ENCODE results near the gene FHIT.

FHIT gene

GRCh38 chr3:59878038-59878427 lies 1373.2 kb downstream of the FHIT start:
- DNase-seq = no peak

- DNase-seq = no peak
Measured at GRCh38 chr3:59877263-59878037, 1373.8 kb downstream of the FHIT start.

- DNase-seq = no peak
Measured at GRCh38 chr3:59876533-59877062, 1374.7 kb downstream of the FHIT start.

- no peak for DNase-seq
Measured at GRCh38 chr3:59873576-59874230, 1377.5 kb downstream of the FHIT start.

GRCh38 chr3:59872128-59872527 lies 1379.1 kb downstream of the FHIT start:
- no peak for DNase-seq

GRCh38 chr3:59867185-59868002 lies 1383.9 kb downstream of the FHIT start:
- DNase-seq = no peak

GRCh38 chr3:59866076-59866475 lies 1385.2 kb downstream of the FHIT start:
- DNase-seq = no peak

GRCh38 chr3:59865351-59865750 lies 1385.9 kb downstream of the FHIT start:
- DNase-seq = no peak

- DNase-seq = no peak
Measured at GRCh38 chr3:59862686-59863085, 1388.6 kb downstream of the FHIT start.

GRCh38 chr3:59857589-59858346 lies 1393.5 kb downstream of the FHIT start:
- DNase-seq = no peak

- no peak for DNase-seq
Measured at GRCh38 chr3:59856934-59857460, 1394.3 kb downstream of the FHIT start.

- DNase-seq = no peak
Measured at GRCh38 chr3:59854061-59854709, 1397.1 kb downstream of the FHIT start.

- no peak for DNase-seq
Measured at GRCh38 chr3:59850417-59850816, 1400.8 kb downstream of the FHIT start.

- DNase-seq = no peak
Measured at GRCh38 chr3:59845386-59845785, 1405.9 kb downstream of the FHIT start.

GRCh38 chr3:59843821-59844220 lies 1407.4 kb downstream of the FHIT start:
- DNase-seq = no peak

GRCh38 chr3:59839810-59840515 lies 1411.3 kb downstream of the FHIT start:
- DNase-seq = no peak

GRCh38 chr3:59839283-59839682 lies 1412.0 kb downstream of the FHIT start:
- no peak for DNase-seq

GRCh38 chr3:59836531-59836930 lies 1414.7 kb downstream of the FHIT start:
- DNase-seq = no peak

GRCh38 chr3:59832702-59833101 lies 1418.5 kb downstream of the FHIT start:
- no peak for DNase-seq

GRCh38 chr3:59832241-59832640 lies 1419.0 kb downstream of the FHIT start:
- no peak for DNase-seq

- no peak for DNase-seq
Measured at GRCh38 chr3:59831394-59831793, 1419.9 kb downstream of the FHIT start.

Data from NCI-H2107 (cell line).